Peyer's patch (tissue), 4 donors: ENCODE data around the gene RFX8. TPM values are rescaled to one million over a fixed set of nuclear protein-coding genes. Genes with fewer than 3 reads are reported as not detected.

ENCODE experiments used
- DNase-seq, 3 donors: peaks; one replicate each; pipeline ENCODE4 v3.0.0-alpha.2; 2017 to 2019
- H3K27ac ChIP-seq, 4 donors: fragments of 200-600 bp; sonication (generic); one replicate each; pipeline ENCODE4 v1.5.1; 2016 to 2019
- H3K27me3 ChIP-seq, 2 donors: fragments of 200-600 bp; sonication (generic); one replicate each; pipeline ENCODE4 v1.5.1; 2019
- H3K36me3 ChIP-seq, 3 donors: fragments of 200-600 bp; sonication (generic); one replicate each; pipeline ENCODE4 v1.5.1; 2016 to 2019
- H3K4me1 ChIP-seq, 4 donors: fragments of 200-600 bp; sonication (generic); one replicate each; pipeline ENCODE4 v1.5.1; 2016 to 2019
- H3K4me3 ChIP-seq, 4 donors: fragments of 200-600 bp; sonication (generic); 1 replicate in 3 of 4; 2 replicates in 1 of 4; pipeline ENCODE4 v1.5.1; 2016 to 2019; ENCODE audit warnings: mild to moderate bottlenecking in 1 of 4
- H3K9me3 ChIP-seq, 4 donors: fragments of 200-600 bp; sonication (generic); one replicate each; pipeline ENCODE4 v1.5.1; 2016 to 2019; ENCODE audit warnings: mild to moderate bottlenecking in 1 of 4
- POLR2A ChIP-seq, 2 donors: fragments of 450-650 bp; IDR thresholded peaks; one replicate each; pipeline ENCODE4 v1.5.1; 2017; ENCODE audit warnings: antibody characterized with exemption in 2 of 2, mild to moderate bottlenecking in 2 of 2, moderate library complexity in 2 of 2
- total RNA-seq, 4 donors: library from RNA; depleted of rRNA; stranded (reverse); fragments of >200 nt; gene quantifications; one replicate each; pipeline ENCODE4 v1.1.0, GENCODE V29; 2016
- TF ChIP-seq, protein P1 (sequence below), 6 experiments: fragments of 450-650 bp in 4 of 6; fragments of 200-600 bp in 2 of 6; sonication (generic) in 1 of 6; IDR thresholded peaks; one replicate each; pipeline ENCODE4 v1.5.1; 2017 to 2019; ENCODE audit warnings: antibody characterized with exemption in 6 of 6, mild to moderate bottlenecking in 3 of 6, moderate library complexity in 1 of 6

Gene RFX8
- total RNA-seq, 4 donors from 2014 or later: not detected

DNA sequence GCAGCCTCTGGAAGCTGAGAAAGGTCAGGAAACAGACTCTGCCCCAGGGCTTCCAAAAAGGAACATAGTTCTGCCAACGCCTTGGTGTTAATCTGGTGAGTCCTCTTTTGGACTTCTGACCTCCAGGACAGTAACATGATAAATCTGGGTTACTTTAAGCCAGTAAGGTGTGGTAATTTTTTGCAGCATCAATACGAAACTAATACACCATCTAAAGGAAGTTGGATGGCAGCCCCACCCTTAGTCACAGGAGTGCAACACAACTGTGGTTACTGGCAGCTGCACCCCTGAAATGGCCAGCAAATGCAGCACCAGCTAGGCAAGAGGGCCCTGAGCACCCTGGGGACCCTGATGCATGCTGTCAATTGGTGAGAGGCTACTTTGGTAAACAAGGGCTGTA lies 113.4 kb downstream of the RFX8 start:
- no peak overlapping the region for H3K27ac ChIP-seq
- no peak overlapping the region for H3K4me3 ChIP-seq
- no peaks in the 10 kb centered on the region for H3K36me3 ChIP-seq
- DNase-seq: no peak
- H3K4me1 ChIP-seq: peaks cover 0 to 4% (median 0%) of the 10 kb centered on the region in 4 donors
- no peak for TF ChIP-seq POLR2A (IDR thresholded peaks at IDR 0.05)
- TF ChIP-seq, protein P1, sequence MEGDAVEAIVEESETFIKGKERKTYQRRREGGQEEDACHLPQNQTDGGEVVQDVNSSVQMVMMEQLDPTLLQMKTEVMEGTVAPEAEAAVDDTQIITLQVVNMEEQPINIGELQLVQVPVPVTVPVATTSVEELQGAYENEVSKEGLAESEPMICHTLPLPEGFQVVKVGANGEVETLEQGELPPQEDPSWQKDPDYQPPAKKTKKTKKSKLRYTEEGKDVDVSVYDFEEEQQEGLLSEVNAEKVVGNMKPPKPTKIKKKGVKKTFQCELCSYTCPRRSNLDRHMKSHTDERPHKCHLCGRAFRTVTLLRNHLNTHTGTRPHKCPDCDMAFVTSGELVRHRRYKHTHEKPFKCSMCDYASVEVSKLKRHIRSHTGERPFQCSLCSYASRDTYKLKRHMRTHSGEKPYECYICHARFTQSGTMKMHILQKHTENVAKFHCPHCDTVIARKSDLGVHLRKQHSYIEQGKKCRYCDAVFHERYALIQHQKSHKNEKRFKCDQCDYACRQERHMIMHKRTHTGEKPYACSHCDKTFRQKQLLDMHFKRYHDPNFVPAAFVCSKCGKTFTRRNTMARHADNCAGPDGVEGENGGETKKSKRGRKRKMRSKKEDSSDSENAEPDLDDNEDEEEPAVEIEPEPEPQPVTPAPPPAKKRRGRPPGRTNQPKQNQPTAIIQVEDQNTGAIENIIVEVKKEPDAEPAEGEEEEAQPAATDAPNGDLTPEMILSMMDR (IDR thresholded peaks at IDR 0.05): no peak
- H3K9me3 ChIP-seq: no peaks in the 10 kb centered on the region
- no peaks in the 10 kb centered on the region for H3K27me3 ChIP-seq

DNA sequence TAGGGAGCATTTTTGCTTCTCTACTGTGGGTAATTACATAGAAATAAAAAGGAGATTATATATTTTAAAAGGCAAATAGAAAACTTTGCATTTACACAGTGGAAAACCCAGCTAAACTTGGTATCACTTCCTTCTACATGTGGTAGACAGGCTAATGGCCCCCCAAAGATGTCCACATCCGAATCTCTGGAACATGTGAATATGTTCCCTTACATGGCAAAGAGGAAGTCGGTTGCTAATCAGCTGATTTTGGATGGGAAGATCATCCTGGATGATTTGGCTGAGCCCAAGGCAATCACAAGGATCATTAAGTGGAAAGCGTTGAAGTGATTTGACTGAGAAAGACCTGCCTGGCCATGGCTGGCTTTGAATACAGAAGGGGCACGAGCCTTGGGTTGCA lies 113.8 kb downstream of the RFX8 start:
- TF ChIP-seq POLR2A (IDR thresholded peaks at IDR 0.05): no peak
- TF ChIP-seq, protein P1 (IDR thresholded peaks at IDR 0.05): no peak
- no peaks in the 10 kb centered on the region for H3K36me3 ChIP-seq
- no peak overlapping the region for H3K4me3 ChIP-seq
- DNase-seq: no peak
- H3K27me3 ChIP-seq: no peaks in the 10 kb centered on the region
- H3K27ac ChIP-seq: no peak overlapping the region
- H3K4me1 ChIP-seq: peaks cover 0 to 4% (median 0%) of the 10 kb centered on the region in 4 donors
- no peaks in the 10 kb centered on the region for H3K9me3 ChIP-seq

DNA sequence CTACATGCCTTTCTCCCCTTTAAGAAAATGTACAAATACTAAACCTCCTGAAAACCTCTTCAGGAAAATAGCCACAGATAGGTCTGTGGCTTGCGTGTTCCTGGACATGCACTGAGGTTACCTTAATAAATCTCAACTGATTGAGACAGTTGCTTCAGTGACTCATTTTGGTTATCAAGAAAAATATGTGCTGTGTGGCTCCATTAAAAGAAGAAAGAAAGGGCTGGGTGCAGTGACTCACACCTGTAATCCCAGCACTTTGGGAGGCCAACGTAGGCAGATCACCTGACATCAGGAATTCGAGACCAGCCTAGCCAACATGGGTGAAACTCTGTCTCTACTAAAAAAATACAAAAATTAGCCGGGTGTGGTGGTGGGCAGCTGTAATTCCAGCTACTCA lies 114.7 kb downstream of the RFX8 start:
- Histone ChIP-seq H3K9me3 (no peaks in the 10 kb centered on the region), H3K36me3 (no peaks in the 10 kb centered on the region), H3K4me1 (peaks cover 0 to 4% (median 0%) of the 10 kb centered on the region in 4 donors), H3K4me3 (no peak overlapping the region), H3K27ac (no peak overlapping the region), H3K27me3 (no peaks in the 10 kb centered on the region)
- TF ChIP-seq, protein P1 (IDR thresholded peaks at IDR 0.05): no peak
- no peak for TF ChIP-seq POLR2A (IDR thresholded peaks at IDR 0.05)
- no peak for DNase-seq

DNA sequence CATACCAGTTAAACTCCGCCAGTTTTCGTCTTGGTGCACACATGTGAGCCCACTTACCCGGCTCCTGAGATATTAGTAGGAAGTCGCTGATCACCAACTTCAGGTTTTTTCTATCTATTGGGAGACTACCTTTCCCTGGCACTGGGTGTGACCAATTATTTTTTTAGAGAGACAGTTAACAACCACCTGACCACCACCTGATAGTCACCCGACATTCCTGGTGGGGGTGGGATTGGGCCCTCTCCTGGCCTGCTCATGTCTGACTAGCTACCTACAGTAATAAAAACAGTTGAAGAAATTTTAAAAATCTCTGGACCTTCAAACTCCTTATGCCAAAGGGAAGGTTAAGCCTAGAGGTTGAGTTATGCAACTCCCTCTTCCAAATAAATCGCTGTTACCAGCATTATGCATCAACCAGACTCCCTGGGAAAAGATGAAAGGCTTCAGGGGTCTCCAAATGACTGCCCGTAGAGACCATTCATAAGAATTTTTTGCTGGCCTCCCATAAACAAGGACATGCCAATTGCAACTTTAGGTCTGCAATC lies 115.4 kb downstream of the RFX8 start:
- no peak overlapping the region for H3K27ac ChIP-seq
- no peaks in the 10 kb centered on the region for H3K36me3 ChIP-seq
- H3K9me3 ChIP-seq: no peaks in the 10 kb centered on the region
- H3K4me3 ChIP-seq: no peak overlapping the region
- H3K4me1 ChIP-seq: peaks cover 0 to 4% (median 0%) of the 10 kb centered on the region in 4 donors
- no peak for DNase-seq
- H3K27me3 ChIP-seq: no peaks in the 10 kb centered on the region
- no peak for TF ChIP-seq POLR2A (IDR thresholded peaks at IDR 0.05)
- TF ChIP-seq, protein P1 (IDR thresholded peaks at IDR 0.05): no peak

DNA sequence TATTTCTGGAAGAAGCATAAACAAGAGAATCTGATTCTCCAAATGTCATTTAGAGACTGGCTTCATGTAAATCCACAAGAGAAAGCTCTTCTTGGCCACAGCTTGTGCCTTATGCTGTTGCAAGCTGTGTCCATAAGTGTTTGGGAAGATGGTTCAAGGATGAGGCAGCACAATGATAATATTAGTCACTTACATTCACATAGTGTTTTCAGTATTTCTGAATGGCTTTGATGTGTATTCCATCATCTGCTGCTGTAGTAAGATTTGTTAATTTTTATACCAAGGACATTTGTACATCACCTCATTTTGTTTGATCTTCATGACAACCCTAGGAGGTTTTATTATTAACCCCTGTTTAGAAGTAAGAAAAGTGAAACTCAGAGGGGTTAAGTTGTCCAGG lies 117.5 kb downstream of the RFX8 start:
- no peak for TF ChIP-seq POLR2A (IDR thresholded peaks at IDR 0.05)
- TF ChIP-seq, protein P1 (IDR thresholded peaks at IDR 0.05): no peak
- no peak for DNase-seq
- no peak overlapping the region for H3K4me3 ChIP-seq
- H3K27ac ChIP-seq: no peak overlapping the region
- peaks cover 0 to 4% (median 0%) of the 10 kb centered on the region in 4 donors for H3K4me1 ChIP-seq
- H3K36me3 ChIP-seq: no peaks in the 10 kb centered on the region
- H3K27me3 ChIP-seq: no peaks in the 10 kb centered on the region
- H3K9me3 ChIP-seq: no peaks in the 10 kb centered on the region

DNA sequence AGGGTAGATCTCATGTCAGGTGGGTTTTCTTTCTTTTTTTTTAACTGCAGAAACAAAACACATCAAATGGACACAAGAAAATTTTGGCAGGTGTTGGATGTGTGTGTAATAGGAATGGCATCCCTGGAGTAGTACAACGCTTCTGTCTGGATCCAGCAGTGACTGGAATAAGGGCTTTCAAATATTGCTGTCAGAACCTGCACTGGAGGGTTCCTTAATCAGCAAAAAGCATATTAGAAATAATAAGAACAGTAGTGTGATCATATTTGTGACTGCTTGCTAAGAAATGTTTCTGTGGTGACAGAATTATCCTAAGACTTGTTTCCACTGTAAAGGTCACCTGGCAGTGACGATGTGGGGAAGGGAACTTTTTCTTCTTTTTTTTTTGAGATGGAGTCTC lies 118.4 kb downstream of the RFX8 start:
- H3K27ac ChIP-seq: no peak overlapping the region
- peaks cover 0 to 4% (median 0%) of the 10 kb centered on the region in 4 donors for H3K4me1 ChIP-seq
- no peaks in the 10 kb centered on the region for H3K9me3 ChIP-seq
- TF ChIP-seq, protein P1 (IDR thresholded peaks at IDR 0.05): no peak
- TF ChIP-seq POLR2A (IDR thresholded peaks at IDR 0.05): no peak
- H3K36me3 ChIP-seq: no peaks in the 10 kb centered on the region
- no peak for DNase-seq
- H3K27me3 ChIP-seq: no peaks in the 10 kb centered on the region
- no peak overlapping the region for H3K4me3 ChIP-seq
